ENCODE results near the gene HEPN1.

GRCh38 chr11:124890151-124890550, 28.9 kb upstream of the HEPN1 start:
- TF ChIP-seq EGR1 (IDR thresholded peaks at IDR 0.05; ENCODE audit: borderline replicate concordance, low read depth, low read length), result no peak
- TF ChIP-seq RAD21 (IDR thresholded peaks at IDR 0.05 in 1 of 2, conservative IDR thresholded peaks at IDR 0.05 in 1 of 2; ENCODE audit: low read depth in 2 of 2, low read length in 2 of 2), result no peak
- no peak for TF ChIP-seq CREB1 (IDR thresholded peaks at IDR 0.05)
- TF ChIP-seq CTCF (IDR thresholded peaks at IDR 0.05; ENCODE audit: control extremely low read depth in 1 of 3, insufficient read depth in 1 of 3, low read depth in 1 of 3, low read length in 3 of 3), result no peak
- TF ChIP-seq EP300 (IDR thresholded peaks at IDR 0.05; ENCODE audit: borderline replicate concordance in 1 of 2, low read depth in 2 of 2, low read length in 2 of 2), result no peak
- TF ChIP-seq CEBPB (IDR thresholded peaks at IDR 0.05; ENCODE audit: low read depth, low read length), result no peak
- TF ChIP-seq POLR2AphosphoS5 (IDR thresholded peaks at IDR 0.05; ENCODE audit: low read depth, low read length), result no peak
- TF ChIP-seq POLR2A (IDR thresholded peaks at IDR 0.05; ENCODE audit: control extremely low read depth in 1 of 2, low read depth in 2 of 2, low read length in 2 of 2), result no peak
- no peak for TF ChIP-seq RXRA (IDR thresholded peaks at IDR 0.05; ENCODE audit: insufficient read depth, low read depth, low read length)
- TF ChIP-seq CHD7 (IDR thresholded peaks at IDR 0.05; ENCODE audit: insufficient replicate concordance, low read length), result no peak
- no peak for TF ChIP-seq TCF12 (IDR thresholded peaks at IDR 0.05; ENCODE audit: low read depth, low read length)
- TF ChIP-seq ZNF274 (IDR thresholded peaks at IDR 0.05; ENCODE audit: borderline replicate concordance, extremely low read depth, low read length), result no peak
- TF ChIP-seq EZH2 (IDR thresholded peaks at IDR 0.05; ENCODE audit: low read depth, low read length, severe bottlenecking), result no peak
- no peak for TF ChIP-seq SIRT6 (IDR thresholded peaks at IDR 0.05; ENCODE audit: low read length)
